GM19193 (cell line): Measurements from ENCODE around the gene CEP43.

Experiments used
- POLR2A ChIP-seq: IDR thresholded peaks from 4 replicates; pipeline ENCODE4 v1.6.1; 2011; ENCODE audit not compliant: insufficient read depth, insufficient read length; ENCODE audit errors: extremely low read depth

Gene CEP43

DNA sequence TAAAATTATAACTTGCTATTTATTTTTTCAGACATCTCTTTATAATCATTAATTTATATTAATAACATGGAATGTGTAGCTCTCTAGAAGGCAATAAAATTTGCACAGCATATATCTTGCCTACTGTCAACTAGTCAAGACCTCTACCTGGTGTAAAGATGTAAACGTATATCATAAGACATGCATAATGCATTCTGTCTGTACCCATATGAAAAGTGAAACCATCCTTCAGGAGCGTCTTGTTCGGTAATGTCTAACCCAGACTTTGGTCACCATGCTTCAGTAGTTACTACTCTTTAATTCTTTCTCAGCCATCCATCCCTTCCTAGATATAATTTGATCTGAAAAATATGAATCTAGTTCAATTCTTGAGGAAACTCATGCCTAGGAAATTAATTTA is 21.0 kb downstream of the CEP43 start:
- no peak for TF ChIP-seq POLR2A

GRCh38 chr6:167027308-167027707 is 28.1 kb downstream of the CEP43 start:
- no peak for TF ChIP-seq POLR2A

DNA sequence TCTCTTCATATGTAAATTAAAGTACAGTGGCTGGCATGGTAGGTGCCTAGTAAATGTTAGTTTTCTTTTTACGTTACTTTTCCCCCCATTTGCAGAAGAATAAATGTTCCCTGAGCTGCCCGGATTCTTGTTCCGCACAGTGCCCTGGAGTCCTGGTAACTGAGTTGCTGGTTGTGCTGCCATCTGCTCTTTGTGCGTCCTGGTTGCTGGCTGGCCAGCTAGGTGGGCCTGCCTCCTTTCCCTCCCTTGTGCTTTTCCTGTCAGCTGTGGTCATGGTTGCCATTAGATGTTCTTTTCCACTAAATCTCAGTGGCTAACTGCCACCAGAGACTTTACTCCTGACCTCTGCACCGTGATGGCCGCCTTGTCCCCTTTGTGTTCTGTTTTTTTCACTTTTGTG is 28.6 kb downstream of the CEP43 start:
- TF ChIP-seq POLR2A = no peak

GRCh38 chr6:167030222-167031072 is 31.2 kb downstream of the CEP43 start:
- no peak for TF ChIP-seq POLR2A

DNA sequence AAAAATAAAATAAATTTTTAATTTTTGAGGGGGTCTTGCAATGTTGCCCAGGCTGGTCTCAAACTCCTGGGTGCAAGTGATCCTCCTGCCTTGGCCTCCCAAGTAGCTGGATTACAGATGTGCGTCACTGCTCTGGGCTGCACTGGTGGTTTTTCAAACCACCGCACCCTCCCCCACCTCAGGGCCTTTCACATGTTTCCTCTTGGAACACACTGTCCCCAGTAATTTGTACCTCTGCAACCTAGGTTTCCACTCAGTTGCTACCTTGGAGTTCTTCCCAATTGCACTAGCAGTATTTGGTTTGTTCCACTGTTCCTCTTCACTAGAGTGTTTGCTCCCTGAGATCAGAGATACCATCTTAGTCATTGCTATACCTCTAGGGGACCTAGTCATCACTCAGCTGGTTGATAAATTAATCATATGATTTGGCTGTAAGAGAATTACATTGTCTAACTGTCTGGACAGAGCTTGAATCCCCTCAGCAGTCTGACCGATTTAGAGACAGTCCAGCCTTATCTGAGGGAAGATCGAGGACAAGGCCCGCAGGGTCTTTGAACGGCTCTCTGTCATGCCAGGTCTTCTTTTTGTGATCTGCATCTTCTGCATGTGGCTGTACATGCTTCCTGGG is 32.0 kb downstream of the CEP43 start:
- no peak for TF ChIP-seq POLR2A

DNA sequence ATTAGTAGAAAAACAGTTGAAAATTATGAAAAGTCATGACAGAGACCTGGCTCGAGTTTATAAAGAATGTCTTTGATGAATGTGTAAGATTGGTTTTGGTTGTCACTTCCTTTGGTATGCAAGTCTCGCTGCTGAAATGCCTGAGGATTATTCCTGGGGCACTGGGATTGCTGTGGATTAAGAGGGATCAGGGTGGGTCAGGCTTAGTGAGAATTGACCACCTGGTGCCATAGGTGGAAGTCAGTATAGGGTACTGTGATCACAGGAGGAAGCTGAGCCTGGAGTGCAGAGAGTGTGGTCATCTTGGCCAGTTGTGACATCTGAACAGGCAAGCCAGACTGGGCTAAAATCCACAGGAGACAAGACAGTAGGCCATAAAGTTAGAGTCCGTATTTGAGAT is 34.9 kb downstream of the CEP43 start:
- no peak for TF ChIP-seq POLR2A

- no peak for TF ChIP-seq POLR2A
Observed at GRCh38 chr6:167037762-167038161, 38.6 kb downstream of the CEP43 start.

DNA sequence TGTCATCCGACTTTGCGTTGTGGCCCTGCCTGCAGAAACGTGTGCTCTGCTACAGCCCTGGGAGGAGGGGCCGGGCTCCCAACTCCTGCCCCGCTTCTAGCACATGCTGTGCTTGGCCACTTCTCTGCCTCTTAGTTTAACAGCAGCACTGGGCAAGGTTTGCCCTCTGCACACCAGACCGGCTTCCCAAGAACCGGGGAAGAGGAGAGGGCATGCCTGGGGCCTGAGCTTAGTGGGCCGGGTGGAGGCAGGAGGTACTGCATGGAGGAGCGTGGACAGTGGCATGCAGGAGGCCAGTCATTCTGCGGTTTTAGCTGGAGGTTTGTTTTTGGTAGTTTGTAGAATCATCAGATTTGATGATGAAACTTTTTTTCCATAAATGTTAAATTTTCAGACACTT is 45.5 kb downstream of the CEP43 start:
- no peak for TF ChIP-seq POLR2A

DNA sequence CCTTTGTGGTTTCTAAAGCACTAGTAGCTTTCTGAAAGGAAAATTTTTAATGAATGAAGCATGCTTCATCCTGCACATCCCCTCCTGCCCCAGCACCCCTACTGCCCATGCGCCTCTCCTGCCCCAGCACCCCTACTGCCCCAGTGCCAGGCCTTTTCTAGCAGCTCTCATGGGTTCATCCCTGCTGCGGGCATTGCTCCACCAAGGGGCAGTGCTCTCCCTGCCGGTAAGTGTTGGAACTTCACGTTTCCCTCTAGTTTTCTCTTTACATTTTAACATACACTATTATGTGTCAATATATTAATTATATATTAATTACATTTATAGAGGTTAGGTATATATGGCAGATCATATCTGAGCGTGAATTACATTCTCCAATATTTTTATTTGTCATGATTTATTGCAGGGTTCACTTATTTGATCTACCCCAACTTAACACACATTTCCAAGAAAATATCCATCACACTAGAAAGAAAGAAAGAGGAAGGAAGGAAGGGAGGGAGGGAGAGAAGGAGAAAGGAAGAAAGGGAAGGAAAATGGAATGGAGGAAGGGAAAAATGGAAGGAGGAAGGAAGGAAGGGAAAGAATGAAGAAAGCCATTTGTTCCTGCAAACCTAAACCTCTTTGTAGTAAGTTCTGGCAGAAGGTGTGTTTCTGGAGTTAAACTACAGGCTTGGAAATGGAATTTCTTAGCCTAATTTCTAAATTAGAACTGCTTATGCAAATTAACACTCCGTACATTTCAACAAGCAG is 46.8 kb downstream of the CEP43 start:
- no peak for TF ChIP-seq POLR2A

DNA sequence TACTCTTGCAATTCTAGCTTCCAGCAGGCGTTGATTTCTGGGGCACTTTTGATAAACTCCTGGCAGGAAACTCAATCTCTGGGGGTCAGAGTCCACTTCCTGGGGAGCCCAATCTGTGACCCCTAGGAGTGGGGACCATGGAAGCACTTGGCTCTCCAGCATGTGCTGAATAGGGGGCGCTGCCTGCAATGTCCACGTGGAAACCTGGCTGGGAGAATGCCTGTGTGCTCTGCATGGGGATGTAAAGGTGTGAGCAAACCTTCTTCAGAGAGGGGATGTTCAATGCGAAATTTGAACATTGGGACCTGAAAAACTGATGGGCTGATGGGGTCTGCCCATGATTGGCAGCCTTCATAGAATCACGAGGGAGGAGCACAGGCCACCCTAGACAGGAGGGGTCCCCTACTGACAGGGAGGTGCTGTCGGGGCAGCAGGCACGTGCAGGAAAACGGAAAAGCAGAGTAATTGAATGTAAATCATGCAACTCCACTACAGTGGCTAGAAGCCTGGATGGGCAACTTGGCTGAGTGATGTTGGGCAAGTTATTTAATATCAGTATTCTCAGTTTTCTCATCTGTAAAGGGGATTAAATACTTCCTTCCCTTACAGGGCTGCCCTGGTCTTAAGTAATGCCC is 47.8 kb downstream of the CEP43 start:
- no peak for TF ChIP-seq POLR2A

- peak; percentile 25 for TF ChIP-seq POLR2A
Observed at GRCh38 chr6:167047554-167047953, 48.4 kb downstream of the CEP43 start.
